Measurements from ENCODE around the gene ROR1.

The ROR1 gene

GRCh38 chr1:64110924-64111777 lies 337.3 kb downstream of the ROR1 start:
- no peak for DNase-seq (ENCODE audit: low read depth)

- DNase-seq (ENCODE audit: low read depth), result no peak
These were observed 338.0 kb downstream of the ROR1 start for GRCh38 chr1:64111787-64112186.

- DNase-seq (ENCODE audit: low read depth), result no peak
These were observed 338.5 kb downstream of the ROR1 start for GRCh38 chr1:64112281-64112680.

- DNase-seq (ENCODE audit: low read depth), result no peak
These were observed 340.3 kb downstream of the ROR1 start for GRCh38 chr1:64114012-64114525.

- DNase-seq (ENCODE audit: low read depth), result no peak
These were observed 342.7 kb downstream of the ROR1 start for GRCh38 chr1:64116537-64116936.

GRCh38 chr1:64117492-64117891 lies 343.7 kb downstream of the ROR1 start:
- no peak for DNase-seq (ENCODE audit: low read depth)

- no peak for DNase-seq (ENCODE audit: low read depth)
These were observed 348.1 kb downstream of the ROR1 start for GRCh38 chr1:64121766-64122385.

- DNase-seq (ENCODE audit: low read depth), result no peak
These were observed 348.8 kb downstream of the ROR1 start for GRCh38 chr1:64122588-64122987.

- DNase-seq (ENCODE audit: low read depth), result no peak
These were observed 351.1 kb downstream of the ROR1 start for GRCh38 chr1:64124704-64125440.

GRCh38 chr1:64126581-64126980 lies 352.8 kb downstream of the ROR1 start:
- no peak for DNase-seq (ENCODE audit: low read depth)

- no peak for DNase-seq (ENCODE audit: low read depth)
These were observed 353.5 kb downstream of the ROR1 start for GRCh38 chr1:64127297-64127696.

- no peak for DNase-seq (ENCODE audit: low read depth)
These were observed 355.9 kb downstream of the ROR1 start for GRCh38 chr1:64129701-64130100.

- DNase-seq (ENCODE audit: low read depth), result no peak
These were observed 357.3 kb downstream of the ROR1 start for GRCh38 chr1:64131155-64131554.

GRCh38 chr1:64133036-64133435 lies 359.2 kb downstream of the ROR1 start:
- DNase-seq (ENCODE audit: low read depth), result no peak

- no peak for DNase-seq (ENCODE audit: low read depth)
These were observed 361.8 kb downstream of the ROR1 start for GRCh38 chr1:64135462-64136223.

- DNase-seq (ENCODE audit: low read depth), result no peak
These were observed 362.5 kb downstream of the ROR1 start for GRCh38 chr1:64136296-64136695.

GRCh38 chr1:64136752-64137411 lies 363.1 kb downstream of the ROR1 start:
- peak; percentile 24 for DNase-seq (ENCODE audit: low read depth)

GRCh38 chr1:64137412-64137803 lies 363.6 kb downstream of the ROR1 start:
- DNase-seq (ENCODE audit: low read depth), result no peak

- DNase-seq (ENCODE audit: low read depth), result no peak
These were observed 366.1 kb downstream of the ROR1 start for GRCh38 chr1:64139877-64140276.

- DNase-seq (ENCODE audit: low read depth), result no peak
These were observed 366.8 kb downstream of the ROR1 start for GRCh38 chr1:64140596-64140995.

- DNase-seq (ENCODE audit: low read depth), result no peak
These were observed 373.4 kb downstream of the ROR1 start for GRCh38 chr1:64147045-64147724.
